HG03139 (cell line): ENCODE data around the gene ZNF608.

Experiments
- ATAC-seq: cut with Tn5 transposase; IDR thresholded peaks from one replicate; pipeline ENCODE4 v1.9.1; 2021; ENCODE audit not compliant: unreplicated experiment

The ZNF608 gene, protein sequence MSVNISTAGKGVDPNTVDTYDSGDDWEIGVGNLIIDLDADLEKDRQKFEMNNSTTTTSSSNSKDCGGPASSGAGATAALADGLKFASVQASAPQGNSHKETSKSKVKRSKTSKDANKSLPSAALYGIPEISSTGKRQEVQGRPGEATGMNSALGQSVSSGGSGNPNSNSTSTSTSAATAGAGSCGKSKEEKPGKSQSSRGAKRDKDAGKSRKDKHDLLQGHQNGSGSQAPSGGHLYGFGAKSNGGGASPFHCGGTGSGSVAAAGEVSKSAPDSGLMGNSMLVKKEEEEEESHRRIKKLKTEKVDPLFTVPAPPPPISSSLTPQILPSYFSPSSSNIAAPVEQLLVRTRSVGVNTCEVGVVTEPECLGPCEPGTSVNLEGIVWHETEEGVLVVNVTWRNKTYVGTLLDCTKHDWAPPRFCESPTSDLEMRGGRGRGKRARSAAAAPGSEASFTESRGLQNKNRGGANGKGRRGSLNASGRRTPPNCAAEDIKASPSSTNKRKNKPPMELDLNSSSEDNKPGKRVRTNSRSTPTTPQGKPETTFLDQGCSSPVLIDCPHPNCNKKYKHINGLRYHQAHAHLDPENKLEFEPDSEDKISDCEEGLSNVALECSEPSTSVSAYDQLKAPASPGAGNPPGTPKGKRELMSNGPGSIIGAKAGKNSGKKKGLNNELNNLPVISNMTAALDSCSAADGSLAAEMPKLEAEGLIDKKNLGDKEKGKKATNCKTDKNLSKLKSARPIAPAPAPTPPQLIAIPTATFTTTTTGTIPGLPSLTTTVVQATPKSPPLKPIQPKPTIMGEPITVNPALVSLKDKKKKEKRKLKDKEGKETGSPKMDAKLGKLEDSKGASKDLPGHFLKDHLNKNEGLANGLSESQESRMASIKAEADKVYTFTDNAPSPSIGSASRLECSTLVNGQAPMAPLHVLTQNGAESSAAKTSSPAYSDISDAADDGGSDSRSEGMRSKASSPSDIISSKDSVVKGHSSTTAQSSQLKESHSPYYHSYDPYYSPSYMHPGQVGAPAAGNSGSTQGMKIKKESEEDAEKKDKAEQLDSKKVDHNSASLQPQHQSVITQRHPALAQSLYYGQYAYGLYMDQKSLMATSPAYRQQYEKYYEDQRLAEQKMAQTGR (N-terminal part only)

DNA sequence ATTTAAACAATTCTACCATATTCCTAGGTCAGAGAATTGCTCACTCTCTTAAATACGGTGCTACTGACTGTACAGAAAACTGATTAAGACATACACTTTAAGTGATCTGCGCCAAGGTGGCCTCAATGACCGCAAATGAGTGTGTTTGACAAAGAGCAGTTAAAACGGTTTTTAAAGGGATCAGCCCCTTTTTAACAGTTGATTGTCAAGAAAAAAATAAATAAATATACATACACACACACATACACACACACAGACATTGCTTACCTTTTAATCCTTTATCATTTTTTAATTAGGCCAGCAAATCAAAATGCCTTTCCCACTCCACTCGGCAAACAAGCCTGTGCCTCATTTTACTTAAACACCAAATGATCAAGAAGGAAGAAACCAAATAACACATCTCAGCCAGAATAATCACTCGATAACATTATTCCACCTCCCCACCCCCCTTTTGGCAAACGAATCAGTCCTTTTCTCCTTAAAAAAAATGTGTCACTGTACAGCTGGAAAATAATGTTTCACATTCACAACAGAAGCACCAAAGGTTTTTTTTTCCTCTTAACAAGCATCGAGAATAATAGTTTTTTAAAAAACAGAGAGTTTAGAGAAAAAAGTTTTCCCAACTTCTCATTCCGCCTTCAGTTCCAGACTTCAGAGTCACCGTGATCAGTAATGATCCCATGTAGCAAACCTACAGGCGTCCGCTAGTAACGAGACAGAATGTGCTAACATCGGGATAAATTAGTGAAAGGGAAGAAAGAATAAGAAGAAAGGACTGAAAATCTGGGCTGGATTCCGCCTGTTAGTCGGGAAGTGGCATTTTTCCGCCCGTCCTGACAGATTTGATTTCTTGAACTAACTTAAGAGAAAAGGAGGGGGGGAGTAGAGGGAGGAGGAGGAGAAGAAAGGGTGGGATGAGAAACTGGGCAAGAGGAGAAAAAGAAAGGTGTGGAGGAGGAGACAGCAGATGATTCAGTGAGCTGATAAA is at the start of gene ZNF608:
TSS of gene ZNF608 (minus strand) at position 712 of the 988 bp plus-strand sequence. CDS start 1,650 bp downstream, outside the sequence.
- ATAC-seq, result no peak

DNA sequence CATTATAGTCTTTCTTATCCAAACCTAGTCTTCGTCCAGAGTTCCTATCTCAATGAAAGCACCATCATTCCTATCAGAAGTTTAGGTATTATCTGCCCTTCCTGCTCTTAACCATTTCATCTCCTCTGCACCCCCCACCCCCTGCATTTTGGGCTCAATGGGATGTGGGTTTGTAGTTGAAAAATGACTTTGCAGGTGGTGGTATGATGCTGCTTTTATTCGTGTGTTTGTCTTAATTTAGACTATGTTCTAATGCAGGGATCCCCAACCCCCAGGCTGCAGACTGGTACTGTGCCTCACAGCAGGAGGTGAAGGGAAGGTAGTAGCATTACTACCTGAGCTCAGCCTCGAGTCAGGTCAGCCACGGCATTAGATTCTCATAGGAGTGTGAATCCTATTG is 49.4 kb upstream of the ZNF608 start:
- ATAC-seq, result no peak

DNA sequence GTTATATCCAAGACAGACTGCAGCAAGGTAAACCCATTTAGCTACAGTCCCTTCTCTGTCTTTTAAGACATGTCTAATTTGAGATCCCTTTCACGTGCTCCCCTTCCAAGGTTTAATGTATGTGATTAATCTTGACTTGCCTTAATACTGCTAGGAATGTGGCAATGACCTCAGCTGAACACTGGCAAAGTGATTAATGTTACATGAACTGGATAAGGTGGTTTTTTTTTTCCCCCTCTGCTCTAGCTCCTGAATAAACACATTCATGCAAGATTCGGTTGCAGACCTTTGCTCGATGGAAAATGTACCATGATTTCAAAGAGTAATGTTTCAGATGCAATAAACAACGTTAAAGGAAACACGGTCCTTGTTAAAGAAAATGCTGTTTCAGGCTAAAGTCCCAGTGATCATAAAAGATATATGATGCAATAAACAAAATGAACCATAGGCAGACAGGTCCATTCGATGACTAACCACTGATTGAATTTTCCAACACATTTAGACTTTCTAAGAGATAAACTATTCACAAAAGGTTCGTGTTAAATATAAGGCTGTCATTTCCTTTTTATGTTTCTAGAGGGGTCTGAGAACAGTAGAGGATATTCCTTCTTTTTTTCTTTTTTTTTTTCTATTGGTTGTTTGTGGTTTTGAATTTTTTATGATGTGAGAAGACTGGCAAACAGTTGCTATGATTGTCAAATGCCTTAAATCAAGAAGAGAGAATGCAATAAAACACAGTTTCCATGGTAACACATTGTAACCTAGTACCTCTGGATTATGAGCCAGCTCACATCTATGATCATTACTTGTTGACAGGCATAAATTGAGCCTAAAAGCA is 44.7 kb upstream of the ZNF608 start:
- no peak for ATAC-seq

DNA sequence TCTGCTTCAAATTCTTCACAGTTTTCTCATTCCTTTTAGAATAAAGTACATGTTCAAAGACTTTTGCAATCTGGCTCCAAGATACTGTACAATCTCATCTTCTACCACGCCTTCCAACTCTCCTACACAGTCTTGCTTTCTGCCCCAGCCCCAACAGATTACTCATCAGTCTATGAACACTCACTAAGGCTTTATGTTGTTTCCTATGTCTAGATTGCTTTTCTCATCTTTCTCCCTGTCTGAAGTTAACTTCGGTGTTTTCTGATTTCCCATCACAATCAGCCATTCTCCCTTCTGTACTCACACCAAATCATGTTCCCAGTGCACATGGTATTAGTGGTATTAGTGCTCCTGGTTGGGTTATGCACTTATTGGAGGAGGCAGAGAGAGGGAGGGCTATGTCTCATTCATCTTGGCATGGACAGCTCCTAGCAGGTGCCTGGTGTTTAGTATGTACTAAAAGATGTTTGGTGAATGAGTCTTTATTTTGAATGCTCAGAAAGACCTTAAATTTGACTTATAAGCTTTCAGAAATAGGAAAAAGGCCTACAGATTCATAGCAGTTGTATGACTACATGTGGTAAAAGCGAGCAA is 44.0 kb upstream of the ZNF608 start:
- ATAC-seq, result no peak

DNA sequence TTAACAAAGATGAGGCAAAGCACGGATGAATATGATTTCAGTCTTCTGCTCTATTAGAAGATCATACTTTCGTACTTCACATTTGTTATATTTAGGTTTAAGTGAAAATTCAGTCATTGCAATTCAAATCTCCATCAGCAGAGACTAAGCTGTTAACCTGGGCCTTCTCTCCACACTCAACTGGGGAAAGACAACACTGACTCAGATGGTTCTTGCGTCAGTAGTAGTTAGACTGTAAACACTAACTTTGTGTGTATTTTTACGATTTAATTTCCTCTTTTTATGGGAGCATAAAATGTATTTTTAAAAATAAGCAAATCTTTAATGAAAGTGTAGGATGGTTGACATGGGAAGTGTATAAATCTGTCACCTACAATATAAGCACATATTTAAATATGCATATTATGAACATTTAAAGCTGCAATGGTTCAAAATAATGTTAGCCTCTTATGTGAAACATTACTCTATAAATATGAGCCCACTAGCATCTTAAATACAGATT is 42.7 kb upstream of the ZNF608 start:
- ATAC-seq, result no peak

DNA sequence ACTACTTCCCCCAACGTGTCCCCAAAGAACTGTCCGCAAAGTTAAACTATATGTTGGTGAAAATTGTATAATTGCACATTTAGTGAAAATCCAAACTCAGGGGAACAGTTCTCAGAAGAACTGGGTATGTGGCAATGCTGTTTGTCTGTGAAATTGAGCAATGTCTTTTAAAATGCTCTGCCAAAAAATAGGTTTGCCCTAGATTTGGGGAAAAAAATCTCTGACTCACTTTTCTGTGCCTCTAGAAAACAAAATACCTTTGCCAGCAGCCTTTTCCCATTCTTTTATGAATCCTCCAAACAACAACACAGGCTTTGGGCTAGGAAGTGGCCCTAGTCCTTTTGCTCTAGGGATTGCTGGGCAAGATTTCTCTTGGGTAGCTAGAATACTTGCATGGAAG is 37.4 kb upstream of the ZNF608 start:
- ATAC-seq, result no peak

DNA sequence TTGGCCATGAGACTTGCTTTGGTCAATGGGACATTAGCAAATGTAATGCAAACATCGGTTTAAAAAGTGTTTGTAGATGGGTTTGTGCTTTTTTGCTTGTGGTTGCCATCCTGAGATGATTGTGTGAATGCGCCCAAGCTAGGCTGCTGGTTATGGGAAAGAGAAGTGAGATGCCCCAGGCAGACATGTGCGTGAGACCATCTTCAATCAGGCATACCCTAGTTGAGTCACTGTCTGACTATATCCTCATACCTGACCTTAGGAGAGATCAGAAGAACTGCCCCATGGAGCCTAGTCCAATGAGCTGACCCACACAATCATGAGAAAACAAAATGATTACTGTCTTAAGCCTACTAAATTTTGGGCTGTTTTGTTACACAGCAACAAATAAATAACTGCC is 36.8 kb upstream of the ZNF608 start:
- no peak for ATAC-seq

DNA sequence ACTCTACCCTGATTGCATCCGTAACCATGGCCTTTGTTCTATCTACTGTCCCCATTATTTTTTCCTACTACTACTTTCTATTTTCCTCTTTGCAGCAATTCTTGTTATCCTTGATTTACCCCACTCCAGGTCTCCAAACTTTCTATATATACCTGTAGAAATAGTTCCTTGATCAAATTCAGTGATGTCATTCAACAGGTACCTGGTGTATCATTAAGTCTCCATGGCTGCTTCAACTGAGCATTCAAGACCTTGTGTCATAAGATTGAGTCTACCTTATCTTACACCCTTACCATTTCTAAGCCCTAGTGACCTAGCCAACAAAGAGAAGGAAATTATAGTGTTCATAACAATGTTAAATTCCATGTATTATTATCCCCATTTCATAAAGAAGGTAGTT is 35.8 kb upstream of the ZNF608 start:
- ATAC-seq, result no peak

DNA sequence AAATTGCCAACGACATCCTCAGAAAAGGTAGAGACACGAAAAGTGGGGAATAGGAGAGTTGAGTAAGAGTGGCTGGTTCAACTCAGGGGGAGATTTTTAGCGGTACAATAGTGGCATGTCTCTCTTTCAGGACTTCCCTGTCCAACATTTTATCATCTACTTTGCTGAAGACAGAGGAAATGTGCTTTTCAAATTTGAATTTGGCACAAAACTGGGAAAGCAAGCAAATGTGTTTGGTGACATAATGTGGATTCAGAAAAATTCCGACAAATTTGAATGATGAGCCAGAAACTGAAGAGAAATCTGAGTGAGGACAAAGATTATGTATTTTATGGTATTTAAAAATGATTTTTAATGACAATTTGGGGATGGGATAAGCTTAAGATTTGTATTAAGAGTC is 33.6 kb upstream of the ZNF608 start:
- no peak for ATAC-seq

DNA sequence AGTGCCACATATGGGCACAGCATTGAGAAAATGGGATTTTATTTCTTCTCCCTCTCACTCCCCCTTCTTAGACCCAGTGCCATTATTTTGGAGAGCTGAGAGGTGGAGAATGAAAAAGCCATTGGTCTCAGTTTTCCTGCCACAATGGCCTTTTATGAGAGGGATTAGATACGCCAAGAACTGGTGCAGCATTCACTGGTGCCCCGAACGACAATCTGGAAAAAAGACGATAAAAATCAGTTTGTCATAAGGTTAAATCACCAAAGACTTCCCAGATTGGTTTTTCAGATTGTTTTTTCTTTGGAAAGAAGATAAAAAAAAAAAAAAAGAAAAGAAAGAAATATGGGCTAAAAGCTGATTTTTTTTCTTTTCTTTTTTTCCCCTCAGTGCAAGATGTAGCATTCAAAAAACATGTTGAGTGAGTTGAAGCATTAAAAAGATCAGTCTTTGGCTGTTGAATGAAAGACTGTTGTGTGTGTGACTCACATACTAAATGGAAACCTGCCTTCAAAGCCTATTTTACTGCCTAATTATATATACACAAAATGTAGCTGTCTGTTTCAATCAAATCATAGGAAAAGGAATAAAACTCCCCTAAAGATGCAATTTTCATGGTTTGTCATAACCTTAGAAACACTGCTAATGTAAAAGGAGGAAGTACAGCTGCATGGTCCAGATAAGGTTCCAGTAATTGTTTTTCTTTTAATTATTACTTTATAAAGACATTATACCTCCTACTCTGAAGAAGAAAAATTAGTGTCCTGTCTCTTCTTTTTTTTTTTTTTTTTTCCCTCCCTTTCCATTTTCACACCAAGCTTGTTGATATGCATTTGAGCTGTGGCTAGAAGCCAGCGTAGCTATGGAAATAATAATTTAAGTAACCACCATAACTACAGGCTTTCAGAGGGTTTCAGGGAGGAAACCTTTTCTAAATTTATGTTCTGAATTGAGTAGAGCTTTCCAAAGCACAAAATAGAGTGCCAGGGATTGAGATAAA is 27.2 kb upstream of the ZNF608 start:
- ATAC-seq, result no peak

DNA sequence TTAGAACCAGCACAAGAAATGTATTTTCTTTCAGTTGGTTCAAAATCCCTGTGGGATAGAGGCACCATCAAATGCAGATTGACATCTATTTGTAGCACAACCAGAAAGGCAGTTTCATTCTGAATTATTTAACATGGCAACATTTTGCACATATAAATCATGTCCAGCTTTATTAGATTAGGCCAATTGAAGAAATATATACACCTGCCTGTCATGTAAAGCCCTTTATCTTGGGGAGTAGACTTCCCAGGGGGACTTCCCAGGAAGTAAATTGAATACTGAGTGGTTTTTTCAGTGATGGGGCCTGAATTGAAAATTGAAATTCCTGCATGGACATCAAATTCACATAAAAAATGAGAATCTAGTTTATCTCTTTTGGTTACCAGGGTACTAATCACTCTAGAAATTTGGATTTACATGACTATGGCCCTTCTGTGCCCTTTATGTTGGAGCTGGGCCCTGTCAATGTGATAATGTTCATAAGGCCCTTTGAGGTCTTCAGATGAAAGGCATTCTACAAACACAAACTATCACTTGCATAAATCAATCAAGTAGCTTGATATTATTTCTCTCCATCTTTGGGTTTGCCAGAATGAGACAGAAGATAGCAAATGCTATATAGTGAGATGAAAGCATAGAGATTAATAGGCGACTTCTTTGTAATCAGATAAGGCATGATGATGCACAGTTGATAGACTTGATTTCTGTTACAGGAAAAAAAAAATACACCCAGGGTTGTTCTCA is 26.2 kb upstream of the ZNF608 start:
- ATAC-seq, result no peak

DNA sequence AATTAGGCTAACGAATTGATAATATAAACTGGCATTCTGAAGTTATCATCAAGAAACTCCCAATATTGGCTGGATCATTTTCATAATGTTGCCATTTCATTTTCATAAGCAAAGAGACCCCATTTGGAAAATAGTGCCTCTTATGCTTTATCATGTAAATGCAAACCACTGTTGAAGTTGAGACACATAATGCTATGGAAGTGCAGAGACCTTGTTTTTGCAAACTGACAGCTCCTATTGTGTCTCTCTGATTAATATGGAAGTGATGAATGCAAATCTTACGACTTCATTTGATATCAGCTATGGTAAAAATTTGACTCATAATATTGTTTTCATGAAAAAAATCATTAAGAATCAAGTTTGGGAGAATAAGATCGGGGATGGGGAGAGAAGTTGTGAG is 25.3 kb upstream of the ZNF608 start:
- ATAC-seq, result no peak

DNA sequence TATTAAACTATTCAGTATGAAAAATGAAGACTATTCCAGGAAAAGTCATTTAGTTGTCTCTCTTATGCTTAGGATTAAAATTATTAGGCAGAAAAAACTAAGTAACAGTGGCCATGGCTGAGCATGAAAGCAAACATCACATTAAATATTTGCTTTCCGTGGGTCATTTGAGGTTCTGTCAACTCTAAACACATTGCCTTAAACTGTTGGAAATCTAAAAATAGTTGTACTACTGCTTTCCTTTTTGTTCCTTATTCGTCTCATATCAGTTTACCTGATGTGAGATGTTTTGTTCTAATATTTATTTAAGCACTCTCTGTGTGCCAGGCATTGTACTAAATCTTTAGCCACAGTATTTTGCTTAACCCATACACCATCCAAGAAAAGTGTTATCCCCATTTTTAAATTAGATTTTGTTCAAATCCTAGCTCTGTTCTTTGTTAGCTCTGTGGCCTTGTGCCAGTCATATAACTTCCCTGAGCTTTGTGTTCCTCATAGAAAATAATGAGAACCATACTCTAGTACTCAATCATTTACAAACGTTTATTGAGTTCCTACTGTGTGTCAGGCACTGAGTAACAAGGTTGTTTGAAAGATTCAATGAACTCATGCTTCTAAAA is 18.7 kb upstream of the ZNF608 start:
- no peak for ATAC-seq

DNA sequence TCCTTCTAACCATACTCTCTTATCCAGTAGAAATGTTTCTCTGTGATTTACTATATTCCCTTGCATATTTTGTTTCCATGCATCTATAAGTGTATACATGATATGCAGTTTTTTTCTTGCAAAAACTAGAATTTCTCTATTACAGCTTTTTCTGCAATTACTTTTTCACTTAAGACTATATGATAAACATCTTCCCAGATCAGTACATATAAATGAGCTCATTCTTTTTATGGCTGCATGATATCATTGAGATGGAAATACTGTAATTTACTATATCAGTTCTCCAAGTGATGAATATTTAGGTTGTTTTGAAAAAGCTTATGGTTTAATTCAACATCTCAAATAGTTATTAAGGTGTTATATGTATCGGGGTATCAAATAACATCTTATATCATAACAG is 18.1 kb upstream of the ZNF608 start:
- ATAC-seq, result no peak

DNA sequence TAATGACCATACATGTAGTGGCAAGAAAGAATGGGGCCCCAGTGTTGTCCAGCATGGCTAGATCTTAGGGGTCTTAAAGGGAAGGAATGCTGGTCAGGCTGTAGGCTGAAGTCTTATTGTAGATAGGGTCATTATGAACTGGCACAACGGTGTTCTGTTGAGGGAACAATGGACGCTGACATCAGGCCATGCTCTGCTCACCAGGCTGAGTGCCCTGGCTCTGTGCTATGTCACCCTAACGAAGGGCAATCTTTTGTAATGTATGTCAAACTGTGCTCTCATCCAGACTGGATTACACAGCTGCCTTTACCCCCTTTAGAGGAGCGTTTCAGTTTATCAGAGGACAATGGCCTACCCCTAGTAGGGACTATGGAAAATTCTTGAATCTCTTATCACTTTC is 14.6 kb upstream of the ZNF608 start:
- ATAC-seq, result no peak

DNA sequence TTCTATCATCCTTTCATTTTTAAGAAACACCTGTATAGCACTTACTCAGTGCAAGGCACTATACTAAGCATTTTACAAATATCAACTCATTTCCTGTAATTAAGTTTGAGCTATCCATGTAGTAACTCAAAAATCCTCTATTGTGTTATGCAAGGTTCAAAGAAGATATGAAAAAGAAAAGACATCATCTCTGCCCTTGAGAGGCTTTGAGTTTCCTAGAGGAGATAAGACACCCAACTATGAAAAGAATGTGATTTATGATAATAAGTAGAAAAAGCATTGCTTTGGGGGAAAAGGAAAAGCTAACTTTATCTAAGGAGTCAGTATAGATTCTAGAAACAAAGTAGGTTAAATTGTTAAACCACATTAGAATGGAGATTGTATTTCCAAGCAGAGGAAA is 14.2 kb upstream of the ZNF608 start:
- ATAC-seq, result no peak

DNA sequence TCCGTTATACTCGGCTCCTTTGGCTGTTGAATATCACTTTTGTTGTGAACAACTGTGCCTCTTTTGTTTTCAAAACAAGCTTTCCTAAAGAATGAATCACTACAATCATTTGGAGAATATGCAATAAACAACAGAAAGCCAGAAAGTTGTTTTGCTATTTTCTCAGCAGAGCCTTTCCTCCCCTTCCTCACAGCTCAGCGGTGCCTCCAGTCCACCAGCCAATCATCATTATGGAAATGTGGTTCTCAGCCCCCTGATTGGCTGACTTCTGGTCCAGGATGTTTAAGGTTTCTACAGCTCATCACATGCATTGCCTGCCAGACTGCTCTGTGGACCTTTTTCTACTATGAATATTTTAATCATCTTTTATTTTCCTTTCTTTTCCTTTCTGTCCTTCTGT is 9.1 kb upstream of the ZNF608 start:
- ATAC-seq, result no peak
